ENCODE results near the gene IGFN1. TPM values are rescaled to one million over a fixed set of nuclear protein-coding genes. Genes with fewer than 3 reads are reported as not detected.
"Not testable (repeated sequence)": the region's sequence is repeated elsewhere in the genome, so short reads cannot be mapped to it uniquely, and the experiment has no call there.

The IGFN1 gene
- polyA plus RNA-seq, 12 donors: 1.1 to 6.1 (median 1.9) TPM; not detected in 1

GRCh38 chr1:201216395-201217085 is 25.9 kb downstream of the IGFN1 start:
- DNase-seq: no peak

GRCh38 chr1:201217146-201217545 is 26.5 kb downstream of the IGFN1 start:
- no peak for DNase-seq

- DNase-seq: no peak
Measured at GRCh38 chr1:201217851-201218250, 27.2 kb downstream of the IGFN1 start.

GRCh38 chr1:201218409-201218808 is 27.8 kb downstream of the IGFN1 start:
- no peak for DNase-seq

- no peak for DNase-seq
Measured at GRCh38 chr1:201219481-201220387, 29.1 kb downstream of the IGFN1 start.

- DNase-seq: no peak
Measured at GRCh38 chr1:201220388-201220715, 29.7 kb downstream of the IGFN1 start.

- DNase-seq: no peak
Measured at GRCh38 chr1:201221201-201221846, 30.7 kb downstream of the IGFN1 start.

GRCh38 chr1:201222125-201222524 is 31.5 kb downstream of the IGFN1 start:
- no peak for DNase-seq

GRCh38 chr1:201223852-201224665 is 33.4 kb downstream of the IGFN1 start:
- no peak for DNase-seq

GRCh38 chr1:201224666-201225370 is 34.2 kb downstream of the IGFN1 start:
- DNase-seq: no peak

GRCh38 chr1:201226178-201226514 is 35.5 kb downstream of the IGFN1 start:
- no peak for DNase-seq

- DNase-seq: no peak
Measured at GRCh38 chr1:201226859-201227488, 36.4 kb downstream of the IGFN1 start.

GRCh38 chr1:201228011-201228983 is 37.7 kb downstream of the IGFN1 start:
- no peak for DNase-seq

GRCh38 chr1:201229095-201229494 is 38.5 kb downstream of the IGFN1 start:
- DNase-seq: no peak

- no peak for DNase-seq
Measured at GRCh38 chr1:201229771-201230635, 39.4 kb downstream of the IGFN1 start.

- DNase-seq: no peak
Measured at GRCh38 chr1:201230676-201231075, 40.1 kb downstream of the IGFN1 start.

GRCh38 chr1:201239646-201240045 is 49.0 kb downstream of the IGFN1 start:
- not testable (repeated sequence) for DNase-seq

GRCh38 chr1:201240171-201240570 is 49.5 kb downstream of the IGFN1 start:
- no peak for DNase-seq

Data from muscle of arm (tissue), 12 donors.